HG03521 (cell line): ENCODE data around the gene CHMP2B.
"Not testable (repeated sequence)": the region's sequence is repeated elsewhere in the genome, so short reads cannot be mapped to it uniquely, and the experiment has no call there.

Source experiments
- ATAC-seq: cut with Tn5 transposase; IDR thresholded peaks from one replicate; pipeline ENCODE4 v1.9.1; 2021; ENCODE audit warnings: mild to moderate bottlenecking, moderate library complexity; ENCODE audit not compliant: unreplicated experiment

The CHMP2B gene

DNA sequence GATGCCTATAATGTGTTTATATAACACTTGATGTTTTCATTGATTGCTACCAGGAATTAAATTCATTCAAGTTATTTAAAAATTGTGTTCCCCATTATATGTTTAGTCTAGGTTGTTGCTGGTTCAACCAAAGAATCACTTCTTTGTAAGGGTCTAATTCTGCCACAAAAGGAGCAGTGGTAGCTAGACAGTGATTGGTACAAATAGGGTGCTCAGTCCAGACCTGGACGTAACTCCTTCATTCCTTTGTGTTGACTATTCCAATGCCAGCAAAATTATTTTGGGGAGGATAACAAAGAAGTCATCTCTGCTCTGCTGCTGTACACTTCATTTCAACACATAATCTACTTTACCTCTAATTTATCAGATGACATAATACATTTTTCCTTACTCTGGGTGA, 1.2 kb downstream of the CHMP2B start:
- ATAC-seq, result no peak

GRCh38 chr3:87229113-87229512, 2.0 kb downstream of the CHMP2B start:
- no peak for ATAC-seq

DNA sequence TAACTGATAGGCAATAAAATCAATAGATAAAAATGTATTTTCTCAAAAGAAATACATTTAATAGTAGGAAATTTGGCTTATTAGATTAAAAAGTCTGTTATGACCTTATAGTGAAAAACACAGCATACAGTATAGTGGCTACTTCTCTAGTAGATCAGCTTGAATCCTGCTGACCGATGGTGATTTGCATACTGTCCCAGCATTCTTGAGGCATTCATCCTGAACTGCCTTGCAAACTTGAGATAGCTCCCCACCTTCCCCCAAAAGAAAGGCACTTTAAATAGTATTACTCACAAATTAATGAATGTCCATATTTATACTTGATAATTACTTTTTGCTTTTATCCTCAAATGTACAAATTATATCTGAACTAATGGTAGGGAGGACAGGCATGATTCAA, 6.7 kb downstream of the CHMP2B start:
- no peak for ATAC-seq

GRCh38 chr3:87236093-87236492, 9.0 kb downstream of the CHMP2B start:
- no peak for ATAC-seq

GRCh38 chr3:87246662-87247429, 19.7 kb downstream of the CHMP2B start:
- ATAC-seq, result no peak

DNA sequence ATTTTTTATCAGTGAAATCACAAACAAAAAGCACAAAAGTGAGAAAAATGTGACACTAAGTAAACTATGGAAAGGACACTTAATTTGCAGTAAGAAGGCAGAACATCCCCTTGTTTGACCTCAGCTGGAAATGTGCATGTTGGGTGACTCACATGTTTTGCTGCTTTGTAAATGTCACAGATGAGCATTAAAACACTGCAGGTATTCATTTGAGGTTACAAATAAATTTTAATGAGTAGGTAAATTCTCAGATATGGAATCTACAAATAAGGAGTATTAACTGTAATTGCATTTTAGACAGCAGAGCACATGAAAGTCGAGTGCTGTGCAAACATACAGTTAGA, 20.3 kb downstream of the CHMP2B start:
- no peak for ATAC-seq

GRCh38 chr3:87248231-87248630, 21.1 kb downstream of the CHMP2B start:
- ATAC-seq, result not testable (repeated sequence)

- ATAC-seq, result no peak
Observed at GRCh38 chr3:87248831-87249230, 21.7 kb downstream of the CHMP2B start.

DNA sequence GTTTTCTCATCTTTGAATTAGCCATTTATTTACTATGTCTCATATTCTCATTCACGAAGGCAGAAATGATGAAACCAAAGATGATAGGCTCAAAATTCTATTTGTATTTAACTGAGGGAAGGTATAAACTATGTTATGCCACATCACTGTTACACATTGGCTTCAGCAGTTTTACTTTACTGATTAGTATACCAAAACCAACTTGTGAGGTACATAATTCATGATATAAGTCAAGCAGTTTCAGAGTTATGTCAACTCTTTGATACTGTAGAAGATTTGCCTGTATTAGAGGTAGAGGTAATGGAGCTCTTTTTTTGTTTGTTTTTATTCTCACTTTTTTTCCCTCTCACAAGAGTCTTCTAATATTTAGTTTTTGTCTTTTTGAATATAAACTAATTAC, 22.9 kb downstream of the CHMP2B start:
- ATAC-seq, result no peak

DNA sequence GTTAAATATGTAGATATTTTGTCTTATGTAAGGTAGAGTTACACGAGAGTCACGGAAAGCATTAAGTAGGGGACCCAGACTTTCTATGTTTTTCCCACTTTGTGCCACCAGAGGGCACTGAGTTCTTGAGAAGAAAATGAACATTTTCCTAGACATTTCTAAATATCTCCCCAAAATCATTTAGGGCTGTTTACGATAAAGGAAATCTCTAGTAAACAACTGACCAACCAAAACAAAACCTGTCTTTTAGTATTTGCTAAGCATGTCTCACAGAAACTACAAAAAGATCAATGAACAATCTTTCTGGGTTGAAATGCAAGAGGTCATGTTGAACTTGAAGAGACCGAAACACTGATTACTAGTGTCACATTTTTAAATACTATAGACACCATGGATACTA, 33.2 kb downstream of the CHMP2B start:
- no peak for ATAC-seq

DNA sequence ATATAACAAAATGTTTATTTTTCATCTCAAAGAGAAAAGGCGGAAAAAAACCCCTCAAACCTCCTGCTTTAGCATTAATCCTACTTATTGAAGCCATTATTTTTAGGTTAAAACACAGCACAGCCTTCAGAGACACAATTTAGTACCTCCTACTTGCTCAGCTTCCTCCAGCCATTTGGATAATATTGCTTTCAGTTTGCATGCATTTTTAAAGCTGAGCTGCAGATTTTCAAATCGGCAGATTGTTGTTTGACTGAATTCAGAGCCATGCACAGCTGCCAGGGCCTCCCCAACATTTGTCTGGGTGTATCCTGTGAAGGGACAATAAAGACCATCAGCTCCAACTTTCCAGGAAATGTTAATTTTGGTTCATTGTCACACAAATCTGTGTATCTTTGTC, 34.8 kb downstream of the CHMP2B start:
- ATAC-seq, result no peak

DNA sequence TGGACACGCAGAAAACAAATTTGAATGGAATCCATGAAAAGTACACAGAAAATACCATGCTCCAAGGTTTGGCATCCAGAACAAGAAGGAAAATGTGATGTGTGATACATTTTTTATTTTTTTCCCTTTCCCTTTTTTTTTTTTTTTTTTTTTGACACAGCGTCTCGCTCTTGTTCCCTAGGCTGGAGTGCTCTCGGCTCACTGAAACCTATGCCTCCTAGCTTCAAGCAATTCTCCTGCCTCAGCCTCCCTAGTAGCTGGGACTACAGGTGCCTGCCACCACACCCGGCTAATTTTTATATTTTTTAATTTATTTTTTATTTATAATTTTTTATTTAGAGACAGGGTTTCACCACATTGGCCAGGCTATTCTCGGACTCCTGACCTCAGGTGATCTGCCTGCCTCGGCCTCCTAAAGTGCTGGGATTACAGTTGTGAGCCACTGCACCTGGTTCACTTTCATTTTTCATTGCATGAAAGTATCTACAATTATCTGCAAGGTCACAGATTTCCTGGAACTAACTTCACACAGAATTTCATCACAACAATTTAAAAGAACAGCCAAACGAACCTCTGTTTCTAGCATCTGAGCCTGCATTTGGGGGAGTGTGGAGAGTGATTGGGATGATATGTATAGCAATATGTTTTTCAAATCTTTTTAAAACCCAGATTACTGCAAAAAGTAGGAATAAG, 41.0 kb downstream of the CHMP2B start:
- ATAC-seq, result no peak

GRCh38 chr3:87268646-87269211, 41.6 kb downstream of the CHMP2B start:
- ATAC-seq, result no peak

- no peak for ATAC-seq
Observed at GRCh38 chr3:87269723-87270122, 42.6 kb downstream of the CHMP2B start.

DNA sequence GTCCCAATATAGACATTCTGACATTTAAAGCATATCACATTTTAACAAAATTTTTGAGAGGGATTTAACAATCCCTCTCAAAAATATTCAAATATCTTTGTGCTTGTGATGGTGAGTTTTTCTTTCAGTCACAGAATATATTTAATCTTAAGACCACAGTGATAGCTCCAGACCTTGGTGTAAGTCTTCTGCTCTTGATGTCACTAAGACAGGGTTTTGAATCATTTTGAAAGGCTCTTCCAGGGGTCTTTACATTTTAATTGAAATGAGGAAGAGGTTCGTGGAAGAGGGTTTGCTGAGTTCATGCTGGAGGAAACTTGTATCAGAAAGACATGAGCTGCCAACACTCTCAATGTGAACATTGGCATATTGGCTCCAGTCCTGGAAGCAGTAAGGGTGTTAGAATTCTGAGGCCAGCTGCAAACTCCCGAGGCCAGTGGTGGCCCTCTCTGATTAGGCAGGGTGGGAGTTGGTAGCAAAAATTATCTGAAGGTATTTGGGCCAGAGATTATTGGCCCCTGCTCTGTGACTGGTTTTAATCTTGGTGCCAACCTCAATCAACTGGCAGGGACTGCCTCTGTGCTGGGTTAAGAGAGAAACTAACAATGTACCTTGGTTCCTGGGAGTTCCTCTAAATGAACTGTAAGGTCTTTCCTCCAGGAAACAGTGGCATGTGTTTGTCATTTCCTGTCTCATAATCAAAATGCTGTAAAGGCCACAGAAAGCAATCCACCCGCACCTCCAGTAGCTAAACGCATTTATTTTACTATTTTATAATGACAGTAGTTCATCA, 44.0 kb downstream of the CHMP2B start:
- ATAC-seq, result no peak

DNA sequence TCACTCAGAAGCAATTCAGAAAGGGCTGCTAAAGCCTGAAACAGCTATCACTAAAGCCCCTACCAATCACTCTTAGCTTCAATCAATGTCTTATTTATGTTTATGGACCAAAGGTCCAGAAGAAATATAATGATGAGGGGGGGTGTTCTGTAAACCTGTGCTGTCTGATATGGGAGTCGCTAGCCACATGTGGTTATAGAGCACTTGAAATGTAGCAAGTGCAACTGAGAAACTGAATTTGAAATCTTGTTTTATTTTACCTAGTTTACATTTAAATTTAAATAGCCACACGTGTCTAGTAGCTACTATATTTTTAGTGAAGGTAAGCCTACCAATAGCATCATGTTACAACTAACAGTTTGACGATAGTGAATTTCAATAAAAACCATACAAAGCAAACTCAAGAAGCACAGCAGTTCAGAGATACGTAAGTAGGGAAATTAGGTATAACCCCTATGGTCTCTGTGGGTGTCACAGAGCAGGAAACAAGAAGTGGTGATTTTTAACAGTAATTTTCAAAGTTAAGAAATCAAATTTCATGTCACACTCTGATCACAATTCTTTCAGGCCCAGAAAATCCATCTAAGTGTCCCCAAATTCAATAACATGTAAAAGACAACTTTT, 45.7 kb downstream of the CHMP2B start:
- peak; percentile 73 for ATAC-seq

GRCh38 chr3:87276484-87276883, 49.4 kb downstream of the CHMP2B start, which contains the start of gene POU1F1:
POU1F1 (minus strand) TSS chr3:87276584; CDS start chr3:87276462, 122 bp downstream.
- ATAC-seq, result no peak

- ATAC-seq, result no peak
Observed at GRCh38 chr3:87287011-87287410, 59.9 kb downstream of the CHMP2B start.

DNA sequence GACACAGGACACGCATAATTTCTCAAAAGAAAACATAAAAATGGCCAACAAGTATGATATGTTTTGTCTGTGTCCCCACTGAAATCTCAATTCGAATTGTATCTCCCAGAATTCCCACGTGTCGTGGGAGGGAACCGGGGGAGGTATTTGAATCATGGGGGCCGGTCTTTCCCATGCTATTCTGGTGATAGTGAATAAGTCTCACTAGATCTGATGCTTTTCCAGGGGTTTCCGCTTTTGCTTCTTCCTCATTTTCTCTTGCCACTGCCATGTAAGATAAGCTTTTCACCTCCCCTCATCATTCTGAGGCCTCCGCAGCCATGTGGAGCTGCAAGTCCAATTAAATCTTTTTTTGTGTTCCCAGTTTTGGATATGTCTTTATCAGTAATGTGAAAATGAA, 61.3 kb downstream of the CHMP2B start:
- ATAC-seq, result no peak

DNA sequence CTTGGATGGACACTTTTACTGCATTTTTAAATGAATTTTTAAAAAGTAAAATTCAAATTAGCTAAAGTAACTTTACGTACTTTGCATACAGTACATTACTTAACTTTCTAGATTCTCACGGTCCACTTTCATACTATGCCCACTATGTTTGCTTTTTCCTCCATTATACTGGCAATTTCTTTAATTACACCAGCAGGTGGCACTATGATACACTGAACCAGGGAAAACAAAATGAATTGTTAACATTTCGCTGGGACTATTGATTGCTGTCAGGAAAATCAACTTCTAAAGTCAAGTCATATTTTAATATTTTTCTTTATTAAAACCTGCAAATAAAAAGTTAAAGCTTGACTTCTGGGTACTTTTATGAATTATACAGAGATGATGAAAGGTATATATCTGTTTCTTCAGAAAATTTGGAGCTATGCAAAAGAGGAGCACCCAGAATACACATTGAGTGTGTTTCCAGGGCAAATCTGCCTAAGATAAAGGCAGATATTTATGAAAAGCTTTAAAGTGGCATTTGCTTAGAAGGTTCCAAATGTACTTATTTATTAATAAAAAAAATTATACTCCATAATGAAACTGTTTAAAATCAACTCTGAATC, 71.1 kb downstream of the CHMP2B start:
- peak; percentile 73 for ATAC-seq

DNA sequence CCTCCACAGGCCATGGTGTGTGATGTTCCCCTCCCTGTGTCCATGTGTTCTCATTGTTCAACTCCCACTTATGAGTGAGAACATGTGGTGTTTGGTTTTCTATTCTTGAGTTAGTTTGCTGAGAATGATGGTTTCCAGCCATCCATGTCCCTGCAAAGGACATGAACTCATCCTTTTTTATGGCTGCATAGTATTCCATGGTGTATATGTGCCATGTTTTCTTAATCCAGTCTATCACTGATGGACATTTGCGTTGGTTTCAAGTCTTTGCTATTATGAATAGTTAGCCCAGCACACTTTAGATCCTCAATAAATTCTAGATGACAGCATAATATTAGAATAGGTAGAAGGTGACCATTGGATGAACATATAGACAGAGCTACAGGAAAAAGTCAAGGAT, 77.9 kb downstream of the CHMP2B start:
- not testable (repeated sequence) for ATAC-seq
